Stimulated activated CD4-positive, alpha-beta T cell treated with anti-CD3 and anti-CD28 coated beads, Interleukin-1b, Interleukin-23, amount 100 ng/mL, for 24 hours (primary cell): ENCODE measurements around the gene TTLL11.

Source experiments
- DNase-seq, 4 experiments: peaks; one replicate each; pipeline ENCODE4 v3.0.0-alpha.2; 2020; ENCODE audit warnings: low read depth in 4 of 4, low spot score in 1 of 4

The TTLL11 gene

GRCh38 chr9:121838746-121839669 is 254.1 kb downstream of the TTLL11 start:
- no peak for DNase-seq

DNA sequence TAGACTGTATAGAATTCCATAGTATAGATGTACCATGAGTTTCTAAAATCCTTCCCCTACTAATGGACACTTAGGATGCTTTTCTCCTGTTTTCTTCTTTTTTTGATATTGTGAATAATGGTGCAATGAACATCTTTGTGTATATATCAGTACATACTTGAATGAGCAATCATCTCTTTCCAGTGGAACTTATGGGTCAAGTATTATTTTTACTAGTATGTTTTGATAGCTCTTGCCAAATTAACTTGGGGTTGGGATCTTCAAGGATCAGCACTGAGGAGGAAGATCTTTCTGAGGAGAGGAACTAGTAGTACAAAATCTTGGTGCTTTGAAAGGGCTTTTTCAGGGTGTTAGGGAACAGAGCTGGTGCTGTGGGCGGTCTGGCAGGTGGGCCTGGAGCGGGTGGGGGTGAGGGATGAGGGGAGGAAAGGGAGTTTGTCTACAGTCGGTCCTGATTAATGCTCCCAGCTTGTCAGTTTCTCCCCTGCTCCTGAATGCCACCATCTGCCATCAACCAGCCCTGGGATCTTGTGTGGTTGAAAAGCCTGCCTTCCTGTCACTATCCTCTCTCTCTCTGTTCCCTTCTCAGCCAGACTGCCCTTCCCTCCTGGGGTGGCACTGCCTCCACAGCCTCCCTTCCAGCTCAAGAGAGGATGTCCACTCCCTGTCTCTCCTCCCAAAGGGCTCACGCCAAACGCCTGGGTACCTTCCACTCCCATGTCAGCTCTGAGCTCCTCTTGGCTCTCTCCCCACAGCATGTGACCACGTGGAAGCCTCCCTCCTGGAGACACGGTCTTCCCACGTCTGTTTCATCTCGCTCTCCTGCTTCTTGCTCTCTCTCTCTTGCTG is 255.8 kb downstream of the TTLL11 start:
- DNase-seq = no peak

DNA sequence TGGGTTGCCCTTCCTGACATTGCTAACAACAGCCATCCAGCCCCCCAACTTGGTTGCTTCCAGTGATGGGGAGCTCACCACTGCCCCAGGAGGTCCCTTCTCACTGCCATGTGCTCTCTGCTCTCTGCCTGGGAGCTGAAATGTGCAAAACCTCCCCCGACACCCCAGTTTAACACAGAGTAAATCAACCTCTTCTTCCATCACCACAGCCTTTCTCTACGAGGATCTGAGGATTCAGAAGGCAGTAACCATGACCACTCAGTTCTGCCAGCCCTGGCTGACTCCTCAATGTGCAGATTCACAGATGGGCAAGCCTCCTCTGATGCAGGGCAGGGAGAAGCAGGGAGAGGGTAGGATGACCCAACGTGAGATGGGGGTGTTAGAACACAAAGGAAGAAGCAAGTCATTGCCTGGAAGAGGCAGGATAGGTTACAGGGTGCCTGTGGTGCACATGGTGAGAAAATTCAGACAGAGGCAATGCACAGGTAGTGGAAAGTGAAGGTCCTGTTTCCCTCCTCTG is 256.7 kb downstream of the TTLL11 start:
- DNase-seq = no peak

DNA sequence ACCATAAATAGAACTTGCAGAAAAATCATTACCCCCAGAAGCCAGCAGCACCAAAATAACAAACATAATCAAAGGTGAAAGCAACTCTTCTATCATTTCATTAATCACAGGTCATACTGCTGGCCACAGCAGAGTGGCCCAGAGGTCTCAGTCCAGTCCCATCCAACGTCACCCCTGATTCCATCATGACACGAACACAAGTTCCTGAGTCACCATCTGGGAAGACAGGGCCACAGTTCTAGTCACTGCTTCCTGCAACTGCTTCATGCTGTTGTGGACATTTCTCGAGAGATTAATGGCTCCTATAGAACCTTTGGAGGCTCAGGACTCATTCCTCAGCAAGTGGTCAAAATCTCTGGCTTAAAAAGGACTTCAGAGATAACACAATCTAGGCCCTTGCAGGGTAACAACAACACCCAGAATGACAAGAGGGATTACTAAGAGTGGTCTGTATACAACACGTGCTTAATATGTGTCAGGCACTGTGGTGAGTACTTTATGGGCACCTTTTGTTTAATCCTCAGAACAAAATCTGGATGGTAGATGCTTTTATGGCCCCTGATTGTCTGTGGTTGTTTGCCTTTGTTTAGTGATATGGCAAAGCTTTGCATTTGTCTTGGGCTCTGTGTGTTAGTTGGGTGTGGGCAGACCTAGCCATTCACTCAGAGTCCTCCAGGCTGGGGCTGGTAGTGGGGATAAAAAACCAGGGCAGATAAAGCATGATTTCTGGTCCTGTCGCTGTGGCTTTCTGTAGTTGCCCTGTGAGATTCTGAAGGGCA is 257.3 kb downstream of the TTLL11 start:
- no peak for DNase-seq

DNA sequence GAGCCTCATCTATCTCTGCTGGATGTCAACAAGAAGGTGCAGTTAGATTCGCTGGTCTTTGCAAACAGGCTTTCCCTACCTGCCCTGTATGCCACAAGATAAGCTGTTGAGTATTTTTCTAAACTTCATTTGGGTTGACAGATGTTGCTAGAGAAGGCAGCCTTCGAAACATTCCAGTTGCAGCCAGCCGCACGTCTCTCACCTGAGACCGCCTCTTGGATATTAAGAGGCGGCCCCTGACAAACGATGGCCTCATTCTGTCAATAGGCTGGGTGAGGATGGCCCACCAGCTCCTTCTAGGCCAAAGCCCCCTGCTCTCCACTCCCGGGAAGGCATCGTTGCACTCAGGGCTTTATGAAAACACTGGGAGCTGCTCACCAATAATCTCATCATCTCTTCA is 260.0 kb downstream of the TTLL11 start:
- no peak for DNase-seq

GRCh38 chr9:121831869-121832268 is 261.2 kb downstream of the TTLL11 start:
- DNase-seq = no peak

DNA sequence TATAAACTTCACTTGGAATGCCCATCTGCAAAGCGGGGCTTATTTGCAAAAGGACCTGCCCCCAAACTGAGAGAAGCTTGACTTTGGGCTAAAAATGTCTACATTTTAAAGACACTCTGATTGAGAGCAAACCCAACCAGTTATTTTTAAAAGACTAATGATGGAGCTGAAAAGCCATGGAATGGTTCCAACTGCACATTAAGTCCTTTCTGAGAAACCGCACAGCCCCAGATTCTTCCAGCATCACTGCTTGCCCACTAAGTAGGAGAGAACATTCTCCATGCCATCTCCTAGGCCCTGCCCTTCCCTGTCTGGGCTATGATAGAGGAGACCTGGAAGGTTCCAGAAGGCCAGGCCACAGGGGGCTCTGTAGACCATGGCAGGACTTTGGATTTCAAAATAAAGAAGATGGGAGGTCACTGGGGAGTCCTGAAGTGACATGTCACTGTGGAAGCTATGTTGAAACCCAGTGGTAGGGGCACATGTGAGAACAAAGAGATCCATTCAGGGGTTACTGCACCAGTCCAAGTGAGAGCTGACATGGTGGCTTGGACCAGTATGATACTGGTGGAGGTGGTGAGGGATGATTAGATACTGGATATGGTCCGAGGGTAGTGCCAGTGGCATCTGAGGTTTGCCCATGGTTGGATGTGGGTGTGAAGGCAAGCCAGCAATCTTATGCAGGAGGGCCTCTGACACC is 262.5 kb downstream of the TTLL11 start:
- DNase-seq = no peak

GRCh38 chr9:121827251-121827967 is 265.7 kb downstream of the TTLL11 start:
- DNase-seq = no peak

- no peak for DNase-seq
These were observed 266.4 kb downstream of the TTLL11 start for GRCh38 chr9:121826711-121827110.

DNA sequence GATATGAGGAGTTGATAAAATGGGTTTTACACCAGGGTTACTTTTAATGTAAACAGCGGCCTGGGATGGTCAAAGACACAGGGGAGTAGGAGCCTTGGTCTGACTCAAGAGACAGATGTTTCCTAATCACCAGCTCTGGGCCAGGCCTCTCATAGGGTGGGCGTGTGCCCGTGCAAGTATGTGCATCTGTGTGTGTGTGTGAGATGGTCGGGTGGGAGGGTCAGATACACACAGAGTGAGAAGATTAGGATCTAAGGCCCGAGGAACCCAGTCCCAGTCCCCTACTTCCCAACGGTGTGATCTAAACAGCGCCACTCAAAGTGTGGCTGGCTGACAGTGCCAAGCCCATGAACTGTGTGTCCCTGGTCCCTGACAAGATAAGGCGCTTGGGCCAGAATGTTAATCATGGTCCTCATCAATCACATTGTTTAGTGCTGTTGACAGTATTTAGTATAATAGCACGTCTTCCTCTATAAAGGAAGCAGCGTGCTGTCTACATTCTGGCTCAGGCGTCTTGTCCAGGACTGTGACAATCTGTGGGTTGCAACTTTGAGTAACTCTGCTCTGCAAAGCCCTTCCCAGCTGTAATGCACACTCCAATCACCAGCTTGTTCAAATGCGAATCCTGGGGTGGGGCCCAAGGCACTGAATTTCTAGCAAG is 267.9 kb downstream of the TTLL11 start:
- DNase-seq = no peak

DNA sequence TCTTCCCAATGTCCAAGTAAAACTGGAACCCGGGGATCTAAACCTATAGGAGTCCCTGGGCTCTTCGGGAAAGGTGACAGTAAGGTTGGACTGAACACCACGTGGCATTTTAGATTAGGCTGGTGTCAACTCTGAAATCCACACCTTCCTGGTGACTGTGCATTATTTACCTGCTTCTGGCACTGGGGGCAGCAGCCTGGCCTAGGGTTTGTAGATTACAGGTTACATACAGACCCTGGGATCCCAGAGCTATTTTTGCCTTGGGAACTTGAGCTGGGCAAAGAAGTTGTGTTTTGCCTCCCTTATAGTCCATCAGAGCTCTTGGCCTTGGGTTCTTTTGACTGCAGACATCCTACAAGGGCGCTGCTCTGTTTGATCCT is 268.5 kb downstream of the TTLL11 start:
- no peak for DNase-seq

- no peak for DNase-seq
These were observed 269.5 kb downstream of the TTLL11 start for GRCh38 chr9:121823451-121824169.

DNA sequence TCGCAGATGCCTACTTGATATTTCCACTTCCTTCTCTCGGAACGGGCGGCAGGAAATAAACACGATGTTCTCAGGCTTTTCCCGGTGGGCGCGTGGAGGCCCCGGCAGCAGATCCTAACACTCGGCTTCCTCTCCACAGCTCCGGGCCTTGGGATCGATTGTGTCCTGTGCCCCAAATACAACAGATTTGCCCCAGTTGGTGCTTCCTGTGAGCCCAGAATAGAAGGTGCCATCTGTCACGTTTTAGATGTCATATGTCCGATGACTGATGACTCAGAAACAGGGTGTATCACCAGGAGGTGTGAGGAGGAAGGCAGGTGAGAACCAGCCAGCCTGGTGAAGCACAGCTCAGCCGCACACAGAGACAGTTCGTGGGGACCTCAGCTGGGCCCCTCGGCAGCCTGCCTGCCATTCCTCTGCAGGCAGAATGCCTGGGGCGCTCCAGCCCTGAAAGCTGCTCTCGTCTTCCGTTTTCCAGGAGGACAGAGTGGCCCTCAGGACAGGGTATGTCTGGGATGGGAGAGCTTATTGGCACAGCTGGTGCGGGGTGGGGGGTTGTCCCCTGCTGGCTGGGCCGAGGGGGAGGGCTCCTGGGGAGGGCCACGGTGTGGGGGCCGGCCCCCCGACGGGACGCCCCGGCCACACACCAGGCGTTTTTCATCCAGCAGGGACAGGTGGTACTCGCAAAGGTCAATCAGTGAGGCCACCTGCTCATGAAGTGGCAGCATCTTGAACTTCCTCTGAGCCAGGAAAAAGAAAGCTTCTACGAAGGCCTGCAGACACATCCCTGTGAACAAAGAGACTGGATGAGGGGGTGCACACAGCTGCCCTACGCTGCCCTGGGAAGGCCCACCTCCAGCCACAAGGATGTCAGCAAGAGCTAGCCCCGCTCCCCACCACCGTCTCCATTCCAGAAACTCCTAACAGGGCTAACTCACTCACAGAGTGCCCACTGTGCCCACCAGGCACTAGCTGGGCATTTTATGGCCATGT is 270.7 kb downstream of the TTLL11 start:
- DNase-seq = no peak

DNA sequence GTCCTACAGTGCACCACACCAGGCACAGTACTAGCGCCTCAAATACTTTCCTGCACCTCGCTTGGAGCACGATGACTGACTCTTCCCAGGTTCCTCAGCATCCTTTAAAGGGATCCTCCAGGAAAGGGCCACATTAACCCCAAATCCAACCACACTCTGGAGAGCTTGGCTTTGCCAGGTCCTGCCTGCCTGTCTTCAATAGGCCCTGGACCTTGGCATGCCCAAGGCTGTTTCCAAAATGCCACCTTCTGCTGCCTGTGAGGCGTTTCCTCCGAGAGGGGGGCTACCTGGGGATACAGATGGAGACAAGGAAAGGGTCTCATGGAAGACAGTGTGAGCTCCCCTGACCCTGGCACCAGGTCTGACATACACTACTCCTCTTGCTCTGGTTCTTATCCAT is 271.8 kb downstream of the TTLL11 start:
- DNase-seq = no peak

- no peak for DNase-seq
These were observed 272.7 kb downstream of the TTLL11 start for GRCh38 chr9:121820286-121821005.

DNA sequence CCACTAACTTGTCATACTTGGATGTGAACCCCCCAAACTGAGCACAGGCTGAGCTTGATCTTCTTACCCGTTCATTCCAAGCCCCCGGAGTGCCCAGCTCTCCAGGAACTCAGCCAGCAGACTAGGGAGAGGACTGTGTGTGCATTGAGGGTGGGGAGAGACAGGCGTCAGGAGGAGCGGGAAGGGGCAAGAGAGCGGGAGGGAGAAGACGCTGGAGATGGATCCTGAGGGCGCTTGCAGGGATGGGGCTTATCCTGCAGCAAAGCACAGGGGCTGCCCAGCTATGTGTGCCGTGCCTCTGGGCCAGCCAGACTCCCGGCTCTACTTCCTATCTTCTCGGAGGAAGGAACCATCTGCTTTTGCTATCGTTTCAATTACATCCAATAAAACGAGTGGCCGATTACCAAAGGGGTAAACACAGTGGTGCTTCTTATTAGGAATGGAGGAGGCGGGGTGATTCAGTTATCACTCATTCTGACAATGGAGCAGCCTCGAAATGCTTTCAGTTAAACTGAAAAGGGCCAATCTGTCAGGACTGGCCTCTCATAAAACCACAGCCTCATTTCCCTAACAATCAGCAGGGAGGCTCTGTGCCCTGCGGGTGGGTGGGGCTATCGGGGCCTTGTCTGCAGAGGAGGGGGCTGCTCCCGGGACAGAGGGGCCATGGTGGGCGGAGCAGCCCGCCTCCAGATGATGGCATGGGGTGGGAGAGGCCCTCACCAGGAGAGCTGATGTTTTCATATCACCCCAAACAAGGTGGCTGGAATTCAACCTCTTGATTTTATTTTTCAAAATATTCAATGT is 273.5 kb downstream of the TTLL11 start:
- DNase-seq = no peak
